Large intestine (tissue), 3 donors: ENCODE measurements around the gene DPYSL4. TPM values are rescaled to one million over a fixed set of nuclear protein-coding genes. Genes with fewer than 3 reads are reported as not detected.
A peak's percentile ranks its signal among the peaks of the same experiment; 100 is the strongest.
"Not testable (repeated sequence)": the region's sequence is repeated elsewhere in the genome, so short reads cannot be mapped to it uniquely, and the experiment has no call there.

ENCODE experiments used
- DNase-seq, 2 donors: peaks; one replicate each; pipeline versions ENCODE4 v3.0.0 to v3.0.0-alpha.2; 2013
- H3K27ac ChIP-seq: one replicate; pipeline ENCODE4 v1.5.1; 2013; ENCODE audit warnings: low read length
- H3K27me3 ChIP-seq: 2 replicates; pipeline ENCODE4 v1.6.1; 2013; ENCODE audit warnings: low read length; ENCODE audit not compliant: control insufficient read depth, insufficient read depth
- H3K36me3 ChIP-seq: 2 replicates; pipeline ENCODE4 v1.6.1; 2013; ENCODE audit warnings: low read length; ENCODE audit not compliant: control insufficient read depth, insufficient read depth
- H3K4me1 ChIP-seq: one replicate; pipeline ENCODE4 v1.6.1; 2013; ENCODE audit warnings: low read length; ENCODE audit not compliant: control insufficient read depth, insufficient read depth
- H3K4me3 ChIP-seq: one replicate; pipeline ENCODE4 v1.5.1; 2013; ENCODE audit warnings: low read length
- H3K9me3 ChIP-seq: one replicate; pipeline ENCODE4 v1.6.1; 2013; ENCODE audit warnings: mild to moderate bottlenecking, low read depth, low read length, moderate library complexity; ENCODE audit not compliant: control insufficient read depth
- WGBS: methylation state at CpG from one replicate; pipeline ENCODE4 v1.1.5; 2013; ENCODE audit warnings: low lambda C conversion rate; ENCODE audit not compliant: insufficient coverage; 5-methylcytosine and 5-hydroxymethylcytosine counted together
- polyA plus RNA-seq: library from polyadenylated mRNA; unstranded; fragments of 120-200 nt; gene quantifications from one replicate; pipeline ENCODE4 v1.2.1, GENCODE V29; 2013

DPYSL4 gene
- polyA plus RNA-seq, 1 donor: 4.6 TPM

- Histone ChIP-seq H3K36me3 (no peaks in the 10 kb centered on the region), H3K4me1 (no peaks in the 10 kb centered on the region), H3K9me3 (no peaks in the 10 kb centered on the region), H3K4me3 (no peak overlapping the region), H3K27me3 (no peaks in the 10 kb centered on the region), H3K27ac (no peak overlapping the region)
- DNase-seq: no peak
- WGBS: no CpG with 5 or more reads among the region's 8 CpGs
These were observed 29.6 kb upstream of the DPYSL4 start for GRCh38 chr10:132157101-132157500.

GRCh38 chr10:132158122-132158741 lies 28.5 kb upstream of the DPYSL4 start:
- Histone ChIP-seq H3K4me1 (no peaks in the 10 kb centered on the region), H3K9me3 (peaks cover 1% of the 10 kb centered on the region)
- WGBS: no CpG with 5 or more reads among the region's 2 CpGs

GRCh38 chr10:132158823-132159222 lies 27.9 kb upstream of the DPYSL4 start:
- H3K4me3 ChIP-seq: no peak overlapping the region
- no peaks in the 10 kb centered on the region for H3K36me3 ChIP-seq
- peaks cover 3% of the 10 kb centered on the region for H3K9me3 ChIP-seq
- H3K27ac ChIP-seq: no peak overlapping the region
- peaks cover 9% of the 10 kb centered on the region for H3K27me3 ChIP-seq
- DNase-seq: no peak
- no CpG with 5 or more reads among the region's 7 CpGs for WGBS
- no peaks in the 10 kb centered on the region for H3K4me1 ChIP-seq

More at GRCh38 chr10:132158122-132158741, 28.5 kb upstream of the DPYSL4 start:
- H3K4me3 ChIP-seq: no peak overlapping the region
- H3K27ac ChIP-seq: no peak overlapping the region
- H3K27me3 ChIP-seq: peaks cover 5% of the 10 kb centered on the region
- no peaks in the 10 kb centered on the region for H3K36me3 ChIP-seq
- DNase-seq: no peak

- not testable (repeated sequence) for H3K36me3 ChIP-seq, H3K4me1 ChIP-seq, H3K27me3 ChIP-seq, DNase-seq, H3K4me3 ChIP-seq, H3K9me3 ChIP-seq, H3K27ac ChIP-seq
- WGBS: no CpG with 5 or more reads among the region's 7 CpGs
These were observed 27.2 kb upstream of the DPYSL4 start for GRCh38 chr10:132159302-132160230.

GRCh38 chr10:132160231-132160630 lies 26.5 kb upstream of the DPYSL4 start:
- not testable (repeated sequence) for H3K9me3 ChIP-seq, H3K36me3 ChIP-seq, H3K27ac ChIP-seq, H3K4me3 ChIP-seq, DNase-seq, H3K4me1 ChIP-seq, H3K27me3 ChIP-seq

- not testable (repeated sequence) for H3K9me3 ChIP-seq, H3K4me3 ChIP-seq, DNase-seq, H3K36me3 ChIP-seq, H3K27ac ChIP-seq, H3K4me1 ChIP-seq, H3K27me3 ChIP-seq
- no CpG with 5 or more reads among the region's 4 CpGs for WGBS
These were observed 25.7 kb upstream of the DPYSL4 start for GRCh38 chr10:132160834-132161622.

GRCh38 chr10:132162021-132162531 lies 24.7 kb upstream of the DPYSL4 start:
- Histone ChIP-seq H3K4me3 (no peak overlapping the region), H3K36me3 (no peaks in the 10 kb centered on the region), H3K27me3 (peaks cover 9% of the 10 kb centered on the region), H3K4me1 (no peaks in the 10 kb centered on the region), H3K9me3 (peaks cover 3% of the 10 kb centered on the region), H3K27ac (no peak overlapping the region)
- DNase-seq: no peak
- WGBS: no CpG with 5 or more reads among the region's 12 CpGs

GRCh38 chr10:132162590-132163277 lies 24.0 kb upstream of the DPYSL4 start:
- no peak for DNase-seq
- H3K27me3 ChIP-seq: peaks cover 9% of the 10 kb centered on the region
- H3K36me3 ChIP-seq: no peaks in the 10 kb centered on the region
- no peaks in the 10 kb centered on the region for H3K4me1 ChIP-seq
- H3K9me3 ChIP-seq: peaks cover 3% of the 10 kb centered on the region
- H3K27ac ChIP-seq: no peak overlapping the region
- no CpG with 5 or more reads among the region's 10 CpGs for WGBS
- no peak overlapping the region for H3K4me3 ChIP-seq

GRCh38 chr10:132163278-132163765 lies 23.4 kb upstream of the DPYSL4 start:
- no CpG with 5 or more reads among the region's 16 CpGs for WGBS
- H3K4me3 ChIP-seq: no peak overlapping the region
- DNase-seq: peak in 1 of 2 donors; percentile 33
- H3K36me3 ChIP-seq: no peaks in the 10 kb centered on the region
- no peak overlapping the region for H3K27ac ChIP-seq
- H3K4me1 ChIP-seq: no peaks in the 10 kb centered on the region
- peaks cover 3% of the 10 kb centered on the region for H3K9me3 ChIP-seq
- H3K27me3 ChIP-seq: peaks cover 9% of the 10 kb centered on the region
